GM19043 (cell line): ENCODE results near the gene MESP1.
A peak's percentile ranks its signal among the peaks of the same experiment; 100 is the strongest.

Experiments used
- ATAC-seq: cut with Tn5 transposase; IDR thresholded peaks from one replicate; pipeline ENCODE4 v1.9.1; 2021; ENCODE audit warnings: low read depth; ENCODE audit not compliant: unreplicated experiment

Gene MESP1

GRCh38 chr15:89760303-89761008 is 9.4 kb upstream of the MESP1 start:
- no peak for ATAC-seq

- no peak for ATAC-seq
Measured at GRCh38 chr15:89759835-89760234, 8.8 kb upstream of the MESP1 start.

GRCh38 chr15:89758981-89759380 is 7.9 kb upstream of the MESP1 start:
- no peak for ATAC-seq

DNA sequence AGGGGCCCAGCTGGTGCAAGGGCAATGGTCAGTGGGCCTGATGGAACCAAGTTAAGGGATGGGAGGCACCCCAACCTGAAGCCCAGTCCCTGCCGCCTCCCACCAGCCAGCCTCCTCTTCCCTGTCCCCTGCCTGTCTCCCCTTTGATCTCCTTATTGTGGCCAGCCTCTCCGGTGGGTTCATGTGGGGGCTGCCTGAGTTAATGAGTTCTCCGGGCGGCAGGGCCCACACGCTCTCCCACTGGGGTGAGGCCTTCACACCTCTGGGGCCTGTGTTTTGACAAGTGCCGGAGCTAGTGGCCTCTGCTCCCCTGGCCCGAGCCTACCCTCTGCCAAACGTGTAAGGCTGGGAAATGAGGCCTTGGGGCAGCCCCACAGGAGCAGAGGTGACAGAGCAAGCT is 7.2 kb upstream of the MESP1 start:
- no peak for ATAC-seq

- no peak for ATAC-seq
Measured at GRCh38 chr15:89756897-89757296, 5.8 kb upstream of the MESP1 start.

GRCh38 chr15:89755701-89756100 is 4.7 kb upstream of the MESP1 start:
- no peak for ATAC-seq

DNA sequence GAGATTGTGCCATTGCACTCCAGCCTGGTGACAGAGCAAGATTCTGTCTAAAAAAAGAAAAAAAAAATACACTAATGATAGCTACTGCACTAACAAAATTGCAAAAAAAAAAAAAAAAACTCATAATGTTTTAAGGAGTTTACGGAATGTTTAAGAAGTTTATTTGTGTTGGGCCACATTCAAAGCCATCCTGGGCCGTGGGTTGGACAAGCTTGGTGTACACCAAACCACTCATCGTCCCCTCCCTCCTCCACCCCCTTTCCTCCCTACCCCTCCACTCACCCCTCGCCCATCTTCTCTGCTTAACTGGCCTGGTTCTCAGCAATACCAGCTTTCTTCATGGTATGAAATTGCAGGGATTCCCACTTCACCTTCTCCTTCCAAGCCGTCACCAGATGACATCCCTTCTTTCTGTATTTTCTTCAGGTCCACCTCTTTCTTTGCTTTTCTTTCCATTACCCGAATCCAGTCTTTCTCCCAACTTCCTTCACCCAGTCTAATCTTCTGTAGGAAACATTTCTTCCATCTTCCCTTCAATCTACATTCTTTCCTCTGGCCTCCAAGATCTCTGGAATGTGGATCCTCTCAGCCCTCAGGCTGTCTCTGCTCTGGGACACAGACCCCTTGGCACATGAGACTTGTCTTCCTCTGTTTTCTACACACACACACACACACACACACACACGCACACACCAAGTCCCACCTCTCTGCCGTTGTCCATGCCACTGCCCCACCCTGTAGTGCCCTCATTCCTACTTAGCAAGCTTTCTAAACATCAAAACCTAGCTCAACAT is 3.5 kb upstream of the MESP1 start:
- ATAC-seq = no peak

GRCh38 chr15:89753855-89754254 is 2.8 kb upstream of the MESP1 start:
- ATAC-seq = no peak

DNA sequence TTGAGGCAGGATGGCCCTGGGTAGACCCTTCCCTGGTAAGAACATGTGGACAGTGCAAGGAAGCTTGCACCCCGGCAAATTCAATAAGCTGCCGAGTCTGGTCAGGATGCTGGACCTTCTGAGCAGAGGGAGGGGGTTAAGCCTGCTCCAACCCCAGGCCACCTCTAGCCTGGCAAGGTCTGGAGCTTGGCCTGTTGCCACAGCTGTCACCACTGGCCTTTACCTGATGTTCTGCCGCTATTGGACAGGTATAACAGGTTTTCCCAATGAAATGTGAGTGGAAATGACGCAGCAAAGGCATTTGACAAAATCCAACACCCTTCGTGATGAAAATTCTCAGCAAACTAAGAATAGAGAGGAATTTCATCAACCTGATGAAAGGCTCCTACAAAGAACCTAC is 699 bp upstream of the MESP1 start:
- no peak for ATAC-seq

DNA sequence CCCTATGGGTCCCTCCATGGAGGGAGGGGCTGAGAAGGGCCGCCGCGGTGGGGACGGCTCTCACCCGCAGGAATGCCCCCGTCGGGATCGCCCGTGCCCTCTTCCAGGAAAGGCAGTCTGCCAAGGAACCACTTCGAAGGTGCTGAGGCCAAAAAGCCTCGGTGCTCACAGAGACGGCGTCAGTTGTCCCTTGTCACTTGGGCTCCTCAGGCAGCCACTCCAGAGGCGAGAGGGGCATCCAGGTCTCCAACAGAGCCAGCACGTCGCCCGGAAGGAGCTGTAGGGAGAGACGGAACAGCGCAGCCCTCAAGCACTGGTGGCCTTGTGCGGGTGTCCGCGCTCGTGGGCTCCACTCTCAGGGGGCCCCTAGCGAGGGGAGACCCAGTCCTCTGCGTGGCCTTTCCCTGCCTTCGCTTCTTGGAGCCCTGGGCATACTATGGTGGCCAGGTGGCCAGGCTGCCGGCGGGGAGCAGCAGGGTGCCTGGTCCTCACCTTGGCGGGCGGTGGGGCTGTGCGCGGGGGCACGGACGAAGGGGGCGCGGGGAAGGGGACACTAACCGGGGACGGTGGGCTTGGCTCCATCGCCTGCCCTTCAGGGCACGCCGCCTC is 994 bp downstream of the MESP1 start:
- ATAC-seq = no peak

GRCh38 chr15:89749526-89749925 is 1.5 kb downstream of the MESP1 start:
- no peak for ATAC-seq

DNA sequence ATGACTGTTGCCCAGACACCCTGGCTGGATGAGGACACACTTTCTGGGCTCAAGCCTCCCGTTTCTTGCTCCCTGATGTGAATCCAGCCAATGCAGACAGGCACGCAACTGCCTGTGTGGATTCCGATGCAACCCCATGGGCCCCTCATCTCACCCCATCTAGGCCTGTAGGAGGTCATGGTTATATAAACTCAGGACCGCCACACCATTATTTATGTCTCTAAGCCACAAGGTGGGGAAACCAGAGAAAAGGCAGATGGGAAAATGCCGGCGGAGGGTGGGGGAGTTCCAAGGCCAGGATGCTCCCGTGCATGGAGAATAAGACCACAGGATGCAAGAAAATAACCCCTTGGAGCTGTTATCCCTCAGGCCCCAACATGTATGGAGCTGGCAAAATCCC is 2.0 kb downstream of the MESP1 start:
- no peak for ATAC-seq

DNA sequence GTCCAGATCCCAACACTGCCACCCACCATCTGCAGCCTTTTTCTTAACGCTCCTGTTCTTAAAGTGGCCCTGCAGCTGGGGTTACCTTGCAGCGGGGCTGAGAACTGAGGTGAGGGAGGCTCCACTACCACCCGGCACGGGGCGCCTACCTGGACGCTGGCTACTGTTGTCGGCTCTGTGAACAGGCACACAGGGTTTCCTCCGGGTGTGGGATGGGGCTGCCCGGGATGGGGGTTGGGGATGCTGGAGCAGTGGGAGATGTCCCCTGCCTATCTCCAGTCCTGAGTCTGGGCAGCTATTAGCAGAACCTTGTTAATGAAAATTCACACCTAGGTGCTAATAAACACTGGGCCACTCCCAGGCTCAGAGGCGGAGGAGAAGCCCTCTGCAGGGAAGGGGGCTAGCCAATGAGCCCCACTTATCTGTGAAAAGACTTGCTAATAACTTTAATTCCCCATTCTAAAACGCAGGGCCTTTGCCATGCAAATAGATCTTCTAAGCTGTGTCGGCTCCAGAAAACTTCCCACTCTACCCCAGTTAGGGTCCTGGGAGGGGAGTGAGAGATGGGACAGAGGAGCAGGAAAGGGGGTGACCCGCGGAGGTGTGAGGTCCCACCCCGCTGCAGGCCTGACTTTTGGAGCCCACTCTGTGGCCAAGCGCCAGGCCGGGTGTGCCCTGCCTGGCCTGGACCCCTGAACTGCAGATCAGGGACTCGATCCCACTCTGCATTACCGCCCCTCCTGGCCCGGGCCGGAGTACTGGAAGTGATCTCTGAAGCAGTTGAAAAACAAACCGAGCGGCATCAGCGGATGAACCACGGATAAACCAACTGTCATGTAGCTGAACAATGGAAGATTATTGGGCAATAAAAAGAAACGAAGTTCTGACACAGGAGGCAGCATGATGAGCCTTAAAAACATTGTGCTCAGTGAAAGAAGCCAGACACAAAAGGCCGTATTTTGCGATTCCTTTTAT is 3.1 kb downstream of the MESP1 start:
- no peak for ATAC-seq

DNA sequence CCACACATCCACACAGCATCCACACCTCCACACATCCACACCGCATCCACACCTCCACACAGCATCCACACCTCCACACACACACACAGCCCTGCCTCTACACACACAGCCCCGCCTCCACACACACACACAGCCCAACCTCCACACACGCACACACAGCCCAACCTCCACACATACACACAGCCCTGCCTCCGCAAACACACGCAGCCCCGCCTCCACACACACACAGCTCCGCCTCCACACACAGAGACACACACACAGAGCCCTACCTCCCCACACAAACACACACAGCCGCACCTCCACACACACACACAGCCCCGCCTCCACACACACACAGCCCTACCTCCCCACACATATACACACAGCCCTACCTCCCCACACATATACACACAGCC is 4.7 kb downstream of the MESP1 start:
- no peak for ATAC-seq

DNA sequence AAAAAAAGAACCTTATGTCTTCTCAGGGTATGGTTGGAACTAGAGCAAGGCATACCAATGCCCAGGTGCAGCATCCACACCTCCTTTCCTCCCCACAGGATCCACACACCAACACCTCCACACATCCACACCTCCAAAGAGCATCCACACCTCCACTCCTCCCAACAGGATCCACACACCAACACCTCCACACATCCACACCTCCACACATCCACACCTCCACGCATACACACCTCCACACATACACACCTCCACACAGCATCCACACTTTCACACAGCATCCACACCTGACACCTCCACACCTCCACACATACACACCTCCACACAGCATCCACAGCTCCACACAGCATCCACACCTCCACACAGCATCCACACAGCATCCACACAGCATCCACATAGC is 5.3 kb downstream of the MESP1 start:
- ATAC-seq = no peak

GRCh38 chr15:89745131-89745530 is 5.9 kb downstream of the MESP1 start:
- ATAC-seq = no peak

- no peak for ATAC-seq
Measured at GRCh38 chr15:89743594-89743993, 7.5 kb downstream of the MESP1 start.

GRCh38 chr15:89743011-89743410 is 8.0 kb downstream of the MESP1 start:
- no peak for ATAC-seq

DNA sequence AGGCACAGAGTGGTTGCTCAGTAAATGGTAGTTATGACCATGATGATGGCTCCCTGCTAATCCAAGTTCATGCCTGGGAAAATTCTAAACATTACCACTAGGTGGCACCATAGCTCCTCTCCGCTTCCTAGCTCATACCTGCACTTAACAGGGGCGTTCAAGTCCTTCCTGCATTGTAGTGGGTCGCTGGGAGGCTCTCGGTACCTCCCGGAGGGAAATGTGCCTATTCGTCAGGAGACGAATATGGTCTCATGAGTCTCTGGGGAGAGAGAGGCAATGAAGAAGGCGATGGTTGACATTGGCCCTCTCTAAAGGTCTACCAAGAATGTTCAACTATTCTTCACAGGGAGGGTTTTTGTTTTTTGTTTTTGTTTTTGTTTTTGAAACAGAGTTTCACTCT is 10.9 kb downstream of the MESP1 start:
- peak; percentile 70 for ATAC-seq

GRCh38 chr15:89735773-89736172 is 15.3 kb downstream of the MESP1 start:
- no peak for ATAC-seq
